Epithelial cell of prostate (primary cell): Measurements from ENCODE around the gene SLC5A5.

Experiments
- DNase-seq: peaks from one replicate; pipeline ENCODE4 v3.0.0-alpha.2; 2011; ENCODE audit warnings: low read depth, low spot score
- H3K27ac ChIP-seq: fragments of 450-650 bp; 2 replicates; pipeline ENCODE4 v1.5.1; 2017; ENCODE audit warnings: mild to moderate bottlenecking

SLC5A5 gene

DNA sequence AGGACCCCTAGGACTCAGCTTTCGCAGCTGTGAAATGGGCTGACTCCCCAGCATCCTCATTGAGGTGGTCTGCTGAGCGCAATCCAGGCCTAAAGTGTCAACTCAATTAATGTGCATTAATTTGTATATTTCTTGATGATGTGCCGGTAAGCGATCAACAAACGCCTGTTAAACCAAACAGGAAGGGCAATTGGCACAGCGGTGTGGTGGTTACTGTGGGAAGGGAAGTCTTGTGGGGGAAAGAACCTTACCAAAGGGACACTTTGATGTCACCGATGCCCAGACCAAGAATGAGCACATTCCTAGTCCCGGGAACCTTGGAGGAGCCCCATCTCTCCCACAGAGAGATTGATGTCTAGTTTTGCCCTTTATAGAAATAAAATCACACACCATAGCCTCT lies 25.6 kb upstream of the SLC5A5 start:
- no peak for DNase-seq
- H3K27ac ChIP-seq: no peak overlapping the region

DNA sequence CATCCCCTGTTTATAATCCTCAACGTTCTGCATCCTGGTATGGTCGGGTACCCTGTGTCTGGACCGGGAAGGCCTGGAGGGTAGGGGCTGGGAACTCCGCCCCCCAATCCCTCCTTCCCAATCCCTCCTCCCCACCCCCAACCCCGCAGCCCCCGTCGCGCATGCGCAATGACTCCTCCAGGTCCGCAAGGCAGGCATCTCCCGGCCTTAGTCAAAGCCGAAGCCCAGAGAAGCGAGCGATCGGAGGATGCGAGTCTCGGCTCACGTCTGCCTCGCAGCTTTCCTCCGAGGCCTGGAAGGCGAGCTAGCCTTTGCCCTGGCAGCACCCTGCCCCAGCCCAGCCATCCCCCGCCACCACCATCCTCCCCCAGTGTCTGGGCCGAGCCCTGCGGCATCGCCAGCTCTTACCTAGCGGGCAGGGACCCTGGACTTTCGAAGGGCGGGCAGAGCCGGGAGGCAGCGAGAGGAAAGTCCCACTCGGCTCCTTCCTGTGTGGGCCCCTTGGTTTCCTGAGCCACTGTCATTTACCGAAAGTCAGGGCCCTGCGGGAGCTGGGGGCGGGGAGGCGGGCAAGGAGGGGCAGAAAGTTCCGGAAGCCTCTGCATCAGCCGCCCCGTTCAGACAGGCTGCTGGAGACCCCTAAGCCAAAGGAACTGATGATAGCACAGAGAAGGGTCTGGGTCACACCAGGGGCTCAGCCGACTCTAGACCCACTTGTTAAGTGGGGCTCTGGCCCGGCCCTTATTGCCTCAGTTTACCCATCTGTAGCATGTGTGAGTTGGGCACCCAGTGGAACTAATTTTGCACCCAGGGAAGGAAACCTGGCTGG lies 24.0 kb upstream of the SLC5A5 start, which contains the start of gene JAK3:
Gene JAK3, minus strand, starts transcription at position 445 of the 829 bp plus-strand sequence. CDS start 3,565 bp downstream, outside the sequence.
- H3K27ac ChIP-seq: peak within 1 kb of the TSS; percentile 70
- no peak for DNase-seq

- peak overlapping the region; percentile 70 for H3K27ac ChIP-seq
- no peak for DNase-seq
Measured at GRCh38 chr19:17848595-17849292, 23.0 kb upstream of the SLC5A5 start.

DNA sequence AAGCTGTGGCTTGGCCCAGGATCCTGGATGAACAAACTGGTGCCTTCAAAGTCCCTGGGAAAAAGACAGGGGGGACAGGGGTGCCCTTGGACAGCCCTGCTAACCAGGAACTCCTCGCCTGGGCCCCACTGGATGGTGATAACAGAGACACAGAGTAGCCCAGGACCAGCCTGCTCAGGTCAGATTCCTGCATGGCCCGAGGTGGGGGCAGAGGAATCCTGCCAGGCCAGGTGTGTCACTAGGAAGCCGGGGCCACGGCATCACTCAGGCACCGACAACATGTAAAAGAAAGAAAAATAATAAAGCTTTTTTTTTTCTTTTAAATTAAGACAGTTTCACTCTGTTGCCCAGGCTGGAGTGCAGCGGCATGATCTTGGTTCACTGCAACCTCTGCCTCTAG lies 17.7 kb upstream of the SLC5A5 start:
- no peak overlapping the region for H3K27ac ChIP-seq
- DNase-seq: no peak

- H3K27ac ChIP-seq: no peak overlapping the region
- no peak for DNase-seq
Measured at GRCh38 chr19:17855280-17856152, 16.2 kb upstream of the SLC5A5 start.

DNA sequence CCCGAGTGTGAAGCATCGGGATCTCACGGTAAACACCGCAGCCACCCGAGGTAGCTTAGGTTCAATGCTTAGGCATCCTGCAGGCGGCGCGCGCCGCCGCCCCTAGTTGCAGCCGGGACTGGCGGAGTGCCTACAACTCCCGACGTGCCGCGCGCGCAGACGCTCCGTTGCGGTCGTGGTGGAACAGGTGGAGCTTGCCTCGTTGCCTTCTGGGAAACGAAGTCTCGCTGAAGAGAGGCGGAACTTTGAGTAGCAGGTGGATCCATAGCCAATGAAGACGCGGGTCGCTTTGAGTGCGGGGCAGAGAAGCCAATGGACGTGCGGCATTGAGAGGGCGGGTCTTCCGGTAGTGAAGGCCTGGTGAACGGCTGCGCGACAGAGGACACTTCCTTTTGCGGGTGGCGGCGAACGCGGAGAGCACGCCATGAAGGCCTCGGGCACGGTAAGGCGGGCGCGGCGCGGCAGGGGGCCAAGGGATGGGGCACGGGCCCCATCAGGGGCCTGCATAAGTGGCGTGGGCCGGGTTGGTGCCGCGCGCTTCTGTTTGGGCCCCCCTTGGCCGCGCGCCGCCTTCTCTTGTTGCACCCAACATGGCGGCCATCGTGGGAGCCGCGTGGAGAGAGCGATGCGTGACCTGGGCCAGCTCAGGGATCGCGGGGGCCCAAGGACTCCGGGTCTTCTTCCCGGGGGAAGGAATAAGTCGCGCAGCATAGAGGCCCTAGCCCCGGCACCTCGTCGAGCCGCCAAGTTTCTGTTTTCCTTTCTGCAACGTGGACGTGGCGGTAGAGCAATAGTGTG lies 12.0 kb upstream of the SLC5A5 start, which contains the start of gene RPL18A:
Gene RPL18A, plus strand, starts transcription at position 378 of the 798 bp plus-strand sequence. Its CDS starts 47 bp downstream, at position 425.
- peak; percentile 99 for DNase-seq
- H3K27ac ChIP-seq: peak within 1 kb of the TSS; percentile 74

GRCh38 chr19:17860331-17860992 lies 11.3 kb upstream of the SLC5A5 start:
- DNase-seq: no peak
- peak overlapping the region; percentile 74 for H3K27ac ChIP-seq

DNA sequence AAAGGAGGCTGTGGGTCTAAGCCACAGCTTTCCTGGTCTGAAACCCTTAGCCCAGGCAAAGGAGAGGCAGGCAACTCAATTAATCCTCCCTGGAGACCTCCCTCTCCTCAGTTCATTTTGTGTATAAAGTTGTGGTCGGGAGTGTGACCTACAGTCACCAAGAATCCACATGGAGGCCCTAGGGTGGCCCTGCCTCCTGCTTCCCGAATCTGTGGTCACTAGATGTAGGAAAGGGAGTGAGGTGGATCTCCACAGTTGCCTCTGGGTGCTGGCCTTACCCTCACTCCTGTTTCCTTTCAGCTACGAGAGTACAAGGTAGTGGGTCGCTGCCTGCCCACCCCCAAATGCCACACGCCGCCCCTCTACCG lies 10.8 kb upstream of the SLC5A5 start:
- DNase-seq: no peak
- peak overlapping the region; percentile 74 for H3K27ac ChIP-seq

DNA sequence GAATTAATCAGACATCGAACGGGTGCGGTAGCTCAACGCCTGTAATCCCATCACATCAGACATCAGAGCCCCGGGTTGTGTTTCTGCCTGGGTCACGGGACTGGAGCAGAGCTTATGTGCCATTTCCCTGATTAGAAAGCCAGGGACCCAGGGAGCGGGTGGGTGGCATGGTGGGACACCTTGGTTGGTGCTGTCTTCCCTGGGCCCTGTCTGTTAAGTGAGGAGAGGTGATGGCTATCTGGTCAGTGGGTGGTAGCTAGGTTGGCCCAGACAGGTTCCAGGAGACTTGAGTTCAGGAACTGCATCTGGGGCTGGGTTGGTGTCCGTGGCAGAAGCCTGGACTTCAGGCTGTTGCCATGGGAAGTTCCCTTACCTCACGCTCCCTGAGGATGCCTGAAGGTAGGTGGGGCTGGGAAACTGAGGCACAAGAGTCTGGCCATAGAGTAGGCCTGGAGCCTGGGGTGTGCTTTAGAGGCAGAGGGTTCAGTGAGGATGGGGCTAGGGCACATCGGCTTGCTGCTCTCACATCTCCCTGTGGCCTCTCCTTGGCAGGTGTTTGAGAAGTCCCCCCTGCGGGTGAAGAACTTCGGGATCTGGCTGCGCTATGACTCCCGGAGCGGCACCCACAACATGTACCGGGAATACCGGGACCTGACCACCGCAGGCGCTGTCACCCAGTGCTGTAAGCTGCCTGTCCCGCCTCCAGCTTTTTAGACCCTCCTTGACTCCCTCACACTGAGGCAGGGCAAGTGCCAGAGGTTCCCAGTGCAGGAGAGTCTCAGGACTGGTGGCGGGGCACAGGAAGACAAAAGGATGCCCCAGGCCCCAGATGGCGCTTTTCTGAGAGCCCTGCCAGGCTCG lies 10.0 kb upstream of the SLC5A5 start:
- no peak for DNase-seq
- peak overlapping the region; percentile 74 for H3K27ac ChIP-seq

DNA sequence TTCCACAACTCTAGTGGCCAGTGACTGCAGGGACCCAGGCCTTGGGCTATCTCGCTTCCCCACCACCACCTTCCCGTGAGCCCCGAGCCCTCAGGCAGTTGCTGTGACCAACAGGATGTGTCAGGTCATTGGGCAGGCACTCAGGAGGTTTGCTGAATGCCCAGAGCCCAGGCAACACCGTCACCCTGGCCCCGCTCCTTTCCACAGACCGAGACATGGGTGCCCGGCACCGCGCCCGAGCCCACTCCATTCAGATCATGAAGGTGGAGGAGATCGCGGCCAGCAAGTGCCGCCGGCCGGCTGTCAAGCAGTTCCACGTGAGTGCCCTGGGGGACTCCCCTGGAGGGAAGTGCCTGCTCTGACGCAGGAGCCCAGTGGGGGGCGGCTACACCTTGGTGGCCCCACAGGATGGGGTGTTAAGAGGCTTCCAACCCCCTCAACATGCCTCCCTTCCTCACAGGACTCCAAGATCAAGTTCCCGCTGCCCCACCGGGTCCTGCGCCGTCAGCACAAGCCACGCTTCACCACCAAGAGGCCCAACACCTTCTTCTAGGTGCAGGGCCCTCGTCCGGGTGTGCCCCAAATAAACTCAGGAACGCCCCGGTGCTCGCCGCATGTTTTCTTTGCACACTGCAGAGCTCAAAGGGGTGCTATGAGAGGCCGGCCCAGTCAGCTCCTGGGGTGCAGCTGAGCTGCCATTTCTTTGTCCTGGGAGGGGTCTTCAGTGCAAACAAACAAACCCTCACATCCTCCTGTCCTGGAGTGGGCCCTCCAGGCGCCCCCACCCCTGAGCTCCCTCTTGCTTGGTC lies 8.8 kb upstream of the SLC5A5 start:
- peak overlapping the region; percentile 74 for H3K27ac ChIP-seq
- no peak for DNase-seq

- H3K27ac ChIP-seq: peak overlapping the region; percentile 74
- no peak for DNase-seq
Measured at GRCh38 chr19:17863520-17864182, 8.1 kb upstream of the SLC5A5 start.

GRCh38 chr19:17865364-17866311 lies 6.1 kb upstream of the SLC5A5 start:
- no peak for DNase-seq
- peak overlapping the region; percentile 74 for H3K27ac ChIP-seq

DNA sequence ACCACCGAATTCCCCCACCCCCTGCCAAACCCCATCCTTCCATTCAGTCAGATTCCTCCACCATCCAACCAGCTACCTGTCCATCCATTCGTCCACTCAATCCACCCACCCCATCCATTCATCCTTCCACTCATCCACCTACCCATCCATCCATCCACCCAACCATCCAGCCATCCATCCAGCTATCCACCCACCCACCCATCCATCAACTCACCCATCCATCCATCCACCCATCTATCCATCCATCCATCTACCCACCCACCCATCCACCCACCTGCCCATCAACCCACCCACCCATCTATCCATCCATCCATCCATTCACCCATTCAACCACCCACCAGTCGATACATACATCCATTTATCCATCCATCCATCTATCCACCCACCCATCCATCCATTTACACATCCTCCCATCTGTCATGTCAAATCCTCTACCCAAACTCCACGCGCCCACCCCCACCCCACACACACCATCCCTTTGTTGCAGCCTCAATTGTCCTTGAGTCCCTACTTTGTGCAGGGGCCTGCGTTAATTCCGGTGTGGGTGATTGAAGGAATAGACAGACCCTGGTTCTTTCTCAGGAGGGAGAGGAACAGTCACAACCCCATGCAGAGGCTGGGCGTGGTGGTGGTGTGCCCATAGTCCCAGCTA lies 5.3 kb upstream of the SLC5A5 start:
- DNase-seq: no peak
- peak overlapping the region; percentile 74 for H3K27ac ChIP-seq

DNA sequence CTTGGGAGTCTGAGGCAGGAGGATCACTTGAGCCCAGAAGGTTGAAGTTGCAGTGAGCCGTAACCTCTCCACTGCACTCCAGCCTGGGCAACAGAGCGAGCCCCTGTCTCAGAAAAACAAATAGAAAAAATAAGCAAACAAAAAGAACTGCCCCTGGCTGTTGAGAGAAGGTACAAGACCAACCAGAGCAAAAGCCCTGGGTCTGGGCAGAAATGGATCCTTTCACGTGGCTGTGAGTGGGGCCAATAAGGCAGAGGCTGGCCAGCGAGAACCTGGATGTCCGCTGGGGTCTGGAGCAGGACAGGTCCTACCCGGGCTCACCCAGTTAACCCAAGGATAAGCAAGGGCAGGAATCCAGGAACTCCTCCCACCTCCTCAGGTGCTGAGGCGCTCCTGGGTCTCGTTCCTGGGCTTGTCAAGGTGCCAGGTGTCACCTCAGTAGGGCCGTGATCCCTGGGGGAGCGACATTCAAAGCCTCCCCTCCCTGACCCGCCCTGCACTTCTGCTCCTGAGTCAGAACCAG lies 4.7 kb upstream of the SLC5A5 start:
- H3K27ac ChIP-seq: no peak overlapping the region
- DNase-seq: no peak

- no peak for DNase-seq
- no peak overlapping the region for H3K27ac ChIP-seq
Measured at GRCh38 chr19:17868669-17869068, 3.1 kb upstream of the SLC5A5 start.
